ENCODE results near the gene ONECUT1. TPM values are rescaled to one million over a fixed set of nuclear protein-coding genes. Genes with fewer than 3 reads are reported as not detected.

The ONECUT1 gene
- total RNA-seq, 1 donor from 2014 or later, result 0.69 TPM

GRCh38 chr15:52764731-52765130 is 25.4 kb downstream of the ONECUT1 start:
- Mint-ChIP-seq H3K4me3 (ENCODE audit: unreplicated experiment) (no peak overlapping the region), H3K27ac (ENCODE audit: unreplicated experiment) (no peak overlapping the region), H3K4me1 (ENCODE audit: unreplicated experiment) (no peaks in the 10 kb centered on the region), H3K9me3 (ENCODE audit: unreplicated experiment) (no peaks in the 10 kb centered on the region), H3K36me3 (ENCODE audit: low read depth, unreplicated experiment) (no peaks in the 10 kb centered on the region), H3K27me3 (ENCODE audit: unreplicated experiment) (no peaks in the 10 kb centered on the region)
- no peak for TF ChIP-seq CTCF (IDR thresholded peaks at IDR 0.05; ENCODE audit: unreplicated experiment)
- no peak for DNase-seq (ENCODE audit: low spot score)

GRCh38 chr15:52762621-52763020 is 27.5 kb downstream of the ONECUT1 start:
- Mint-ChIP-seq H3K36me3 (ENCODE audit: low read depth, unreplicated experiment) (no peaks in the 10 kb centered on the region), H3K27me3 (ENCODE audit: unreplicated experiment) (no peaks in the 10 kb centered on the region), H3K9me3 (ENCODE audit: unreplicated experiment) (no peaks in the 10 kb centered on the region), H3K4me3 (ENCODE audit: unreplicated experiment) (no peak overlapping the region), H3K4me1 (ENCODE audit: unreplicated experiment) (no peaks in the 10 kb centered on the region), H3K27ac (ENCODE audit: unreplicated experiment) (no peak overlapping the region)
- no peak for DNase-seq (ENCODE audit: low spot score)
- TF ChIP-seq CTCF (IDR thresholded peaks at IDR 0.05; ENCODE audit: unreplicated experiment), result no peak

DNA sequence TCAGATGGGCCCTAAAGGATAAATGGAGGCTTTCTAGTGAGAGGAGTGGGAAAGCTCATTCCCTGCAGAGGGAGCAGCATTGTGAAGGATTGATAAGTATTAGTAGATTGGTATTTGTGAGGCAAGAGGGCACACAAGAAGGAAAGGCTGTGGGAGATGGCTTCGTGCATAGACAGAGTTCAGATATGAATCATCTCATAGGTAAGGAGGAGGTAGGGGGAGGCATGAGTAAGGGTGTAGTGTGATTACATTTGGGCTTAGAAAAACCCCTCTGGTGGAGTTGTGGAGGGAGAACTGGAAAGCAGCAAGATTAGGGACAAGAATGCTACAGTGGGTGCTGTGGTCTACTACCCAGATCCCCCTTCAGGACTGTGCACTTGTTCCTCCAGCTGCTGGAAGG is 29.6 kb downstream of the ONECUT1 start:
- H3K4me1 Mint-ChIP-seq (ENCODE audit: unreplicated experiment), result no peaks in the 10 kb centered on the region
- no peak overlapping the region for H3K4me3 Mint-ChIP-seq (ENCODE audit: unreplicated experiment)
- H3K27ac Mint-ChIP-seq (ENCODE audit: unreplicated experiment), result no peak overlapping the region
- H3K27me3 Mint-ChIP-seq (ENCODE audit: unreplicated experiment), result no peaks in the 10 kb centered on the region
- no peak for DNase-seq (ENCODE audit: low spot score)
- no peak for TF ChIP-seq CTCF (IDR thresholded peaks at IDR 0.05; ENCODE audit: unreplicated experiment)
- no peaks in the 10 kb centered on the region for H3K36me3 Mint-ChIP-seq (ENCODE audit: low read depth, unreplicated experiment)
- H3K9me3 Mint-ChIP-seq (ENCODE audit: unreplicated experiment), result no peaks in the 10 kb centered on the region

DNA sequence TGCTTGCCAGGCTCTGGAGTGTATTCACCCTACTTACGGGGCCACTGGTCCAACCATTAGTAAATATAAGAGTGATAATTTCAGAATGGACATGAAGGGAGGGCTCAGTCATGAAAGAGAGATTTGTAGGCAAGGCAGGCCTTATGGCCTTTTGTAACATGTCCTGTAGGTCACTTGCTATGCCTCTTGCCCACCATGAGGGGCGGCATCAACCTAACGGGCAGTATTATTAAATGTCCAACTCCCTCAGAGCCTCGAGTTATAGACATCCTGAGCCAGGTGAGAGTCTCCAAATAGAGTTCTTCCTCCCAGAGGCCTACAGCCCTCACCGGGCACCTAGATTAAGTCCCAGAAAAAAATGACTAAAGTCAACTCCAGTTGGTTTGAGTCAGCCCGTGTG is 30.2 kb downstream of the ONECUT1 start:
- DNase-seq (ENCODE audit: low spot score), result no peak
- no peak overlapping the region for H3K27ac Mint-ChIP-seq (ENCODE audit: unreplicated experiment)

DNA sequence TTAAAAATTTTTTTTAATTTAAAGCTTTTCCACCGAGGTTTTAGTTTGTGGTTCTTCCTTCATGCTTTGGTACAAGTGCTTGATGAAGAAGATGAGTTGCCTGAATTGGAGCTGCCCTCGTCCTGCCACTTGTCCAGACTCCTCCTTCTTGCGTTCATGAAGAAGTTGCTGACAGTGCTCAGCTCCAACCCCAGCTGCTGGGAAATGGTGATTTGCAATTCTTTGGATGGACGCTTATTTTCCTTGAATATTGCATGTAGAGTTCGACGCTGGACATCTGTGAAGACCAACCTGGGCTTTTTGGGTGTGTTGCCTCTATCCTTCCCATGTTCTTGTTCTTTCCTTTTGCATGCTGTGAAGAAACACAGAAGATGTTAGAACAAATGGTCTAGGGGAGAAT is 32.6 kb downstream of the ONECUT1 start:
- H3K4me1 Mint-ChIP-seq (ENCODE audit: unreplicated experiment), result no peaks in the 10 kb centered on the region
- no peak overlapping the region for H3K27ac Mint-ChIP-seq (ENCODE audit: unreplicated experiment)
- H3K4me3 Mint-ChIP-seq (ENCODE audit: unreplicated experiment), result no peak overlapping the region
- no peak for TF ChIP-seq CTCF (IDR thresholded peaks at IDR 0.05; ENCODE audit: unreplicated experiment)
- H3K27me3 Mint-ChIP-seq (ENCODE audit: unreplicated experiment), result no peaks in the 10 kb centered on the region
- H3K9me3 Mint-ChIP-seq (ENCODE audit: unreplicated experiment), result no peaks in the 10 kb centered on the region
- no peak for DNase-seq (ENCODE audit: low spot score)
- H3K36me3 Mint-ChIP-seq (ENCODE audit: low read depth, unreplicated experiment), result no peaks in the 10 kb centered on the region

More for the DNA sequence above, 30.2 kb downstream of the ONECUT1 start:
- no peaks in the 10 kb centered on the region for H3K27me3 Mint-ChIP-seq (ENCODE audit: unreplicated experiment)
- no peaks in the 10 kb centered on the region for H3K4me1 Mint-ChIP-seq (ENCODE audit: unreplicated experiment)
- H3K9me3 Mint-ChIP-seq (ENCODE audit: unreplicated experiment), result no peaks in the 10 kb centered on the region
- no peak for TF ChIP-seq CTCF (IDR thresholded peaks at IDR 0.05; ENCODE audit: unreplicated experiment)
- no peaks in the 10 kb centered on the region for H3K36me3 Mint-ChIP-seq (ENCODE audit: low read depth, unreplicated experiment)
- no peak overlapping the region for H3K4me3 Mint-ChIP-seq (ENCODE audit: unreplicated experiment)

Measured in endothelial cell (in vitro differentiated cells).